Measurements from ENCODE around the gene OLFML1. TPM values are rescaled to one million over a fixed set of nuclear protein-coding genes. Genes with fewer than 3 reads are reported as not detected.

OLFML1 gene
- total and polyA plus RNA-seq, 2 of the 13 experiments (the other 11 are each of a cell fraction or from before 2014, with no cell fraction given): 0.89 to 0.90 TPM

GRCh38 chr11:7450836-7451235, 34.5 kb upstream of the OLFML1 start:
- ATAC-seq (no peak), DNase-seq (ENCODE audit: low spot score) (no peak), FAIRE-seq (no peak)
- no TSS peak for BruUV-seq (replicated peaks)
- Histone ChIP-seq H3K9ac (ENCODE audit: insufficient read depth, low read depth, low read length) (no peak overlapping the region), H3K9me3 (ENCODE audit: low read length) (no peaks in the 10 kb centered on the region), H3K4me2 (ENCODE audit: low read depth, low read length) (no peak overlapping the region), H3K36me3 (replicated peaks in 1 of 2; ENCODE audit: control insufficient read depth in 1 of 2, insufficient read depth in 2 of 2, low read length in 2 of 2) (no peaks in the 10 kb centered on the region), H2AFZ (ENCODE audit: low read length) (no peak overlapping the region), H3K4me1 (ENCODE audit: insufficient read depth, low read length) (no peaks in the 10 kb centered on the region), H4K20me1 (ENCODE audit: insufficient read depth, low read length) (no peaks in the 10 kb centered on the region), H3K27ac (ENCODE audit: extremely low read length, insufficient read depth, low read length) (no peak overlapping the region), H3K27me3 (ENCODE audit: control insufficient read depth in 1 of 2, insufficient read depth in 2 of 2, low read length in 2 of 2) (peaks cover 0 to 10% of the 10 kb centered on the region in 2 experiments; a peak in 1 of 5 replicates), H3K79me2 (ENCODE audit: insufficient read depth, low read length) (no peaks in the 10 kb centered on the region), H3K4me3 (replicated peaks in 1 of 3; ENCODE audit: insufficient read depth in 1 of 3, low read depth in 2 of 3, low read length in 3 of 3) (no peak overlapping the region)
- ChIA-PET CTCF (ENCODE audit: low intra/inter-chr PET ratio, low total read pairs) (no interaction called here), POLR2A (no interaction called here)
- intact Hi-C loops (cut with micrococcal nuclease; ENCODE audit: unreplicated experiment) (no loop called here), in situ Hi-C loops (cut with HindIII; ENCODE audit: extremely low pct_ligation_motif_present, low pct_unique_long_range_greater_than_20kb) (no loop called here)
- 12% methylated on average over 3 of the region's 3 CpGs for WGBS (ENCODE audit: low lambda C conversion rate)
- TF ChIP-seq MYNN (CRISPR knock-in tag; IDR thresholded peaks at IDR 0.05; ENCODE audit: low read depth) (no peak), PLSCR1 (CRISPR knock-in tag; IDR thresholded peaks at IDR 0.05; ENCODE audit: borderline replicate concordance) (no peak), KDM2A (CRISPR knock-in tag; IDR thresholded peaks at IDR 0.05; ENCODE audit: borderline replicate concordance, low read depth) (no peak), ZNF501 (CRISPR knock-in tag; IDR thresholded peaks at IDR 0.05) (no peak)

GRCh38 chr11:7451520-7451919, 33.8 kb upstream of the OLFML1 start:
- Histone ChIP-seq H3K4me2 (ENCODE audit: low read depth, low read length) (no peak overlapping the region), H3K27ac (ENCODE audit: extremely low read length, insufficient read depth, low read length) (no peak overlapping the region), H2AFZ (ENCODE audit: low read length) (no peak overlapping the region), H3K27me3 (ENCODE audit: control insufficient read depth in 1 of 2, insufficient read depth in 2 of 2, low read length in 2 of 2) (peaks cover 0 to 10% of the 10 kb centered on the region in 2 experiments; a peak in 1 of 5 replicates), H3K79me2 (ENCODE audit: insufficient read depth, low read length) (no peaks in the 10 kb centered on the region), H3K9me3 (ENCODE audit: low read length) (no peaks in the 10 kb centered on the region), H3K4me1 (ENCODE audit: insufficient read depth, low read length) (no peaks in the 10 kb centered on the region), H3K4me3 (replicated peaks in 1 of 3; ENCODE audit: insufficient read depth in 1 of 3, low read depth in 2 of 3, low read length in 3 of 3) (no peak overlapping the region), H3K36me3 (replicated peaks in 1 of 2; ENCODE audit: control insufficient read depth in 1 of 2, insufficient read depth in 2 of 2, low read length in 2 of 2) (no peaks in the 10 kb centered on the region), H4K20me1 (ENCODE audit: insufficient read depth, low read length) (no peaks in the 10 kb centered on the region), H3K9ac (ENCODE audit: insufficient read depth, low read depth, low read length) (no peak overlapping the region)
- FAIRE-seq (no peak), ATAC-seq (no peak), DNase-seq (ENCODE audit: low spot score) (no peak)
- ChIA-PET POLR2A (no interaction called here), CTCF (ENCODE audit: low intra/inter-chr PET ratio, low total read pairs) (no interaction called here)
- TF ChIP-seq LCORL (IDR thresholded peaks at IDR 0.05): no peak
- TF ChIP-seq LCORL (CRISPR knock-in tag; IDR thresholded peaks at IDR 0.05): no peak
- TF ChIP-seq, protein P1, sequence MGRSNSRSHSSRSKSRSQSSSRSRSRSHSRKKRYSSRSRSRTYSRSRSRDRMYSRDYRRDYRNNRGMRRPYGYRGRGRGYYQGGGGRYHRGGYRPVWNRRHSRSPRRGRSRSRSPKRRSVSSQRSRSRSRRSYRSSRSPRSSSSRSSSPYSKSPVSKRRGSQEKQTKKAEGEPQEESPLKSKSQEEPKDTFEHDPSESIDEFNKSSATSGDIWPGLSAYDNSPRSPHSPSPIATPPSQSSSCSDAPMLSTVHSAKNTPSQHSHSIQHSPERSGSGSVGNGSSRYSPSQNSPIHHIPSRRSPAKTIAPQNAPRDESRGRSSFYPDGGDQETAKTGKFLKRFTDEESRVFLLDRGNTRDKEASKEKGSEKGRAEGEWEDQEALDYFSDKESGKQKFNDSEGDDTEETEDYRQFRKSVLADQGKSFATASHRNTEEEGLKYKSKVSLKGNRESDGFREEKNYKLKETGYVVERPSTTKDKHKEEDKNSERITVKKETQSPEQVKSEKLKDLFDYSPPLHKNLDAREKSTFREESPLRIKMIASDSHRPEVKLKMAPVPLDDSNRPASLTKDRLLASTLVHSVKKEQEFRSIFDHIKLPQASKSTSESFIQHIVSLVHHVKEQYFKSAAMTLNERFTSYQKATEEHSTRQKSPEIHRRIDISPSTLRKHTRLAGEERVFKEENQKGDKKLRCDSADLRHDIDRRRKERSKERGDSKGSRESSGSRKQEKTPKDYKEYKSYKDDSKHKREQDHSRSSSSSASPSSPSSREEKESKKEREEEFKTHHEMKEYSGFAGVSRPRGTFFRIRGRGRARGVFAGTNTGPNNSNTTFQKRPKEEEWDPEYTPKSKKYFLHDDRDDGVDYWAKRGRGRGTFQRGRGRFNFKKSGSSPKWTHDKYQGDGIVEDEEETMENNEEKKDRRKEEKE (IDR thresholded peaks at IDR 0.05): no peak
- TF ChIP-seq ZNF713 (CRISPR knock-in tag; IDR thresholded peaks at IDR 0.05): no peak
- no peak for TF ChIP-seq CBX2 (IDR thresholded peaks at IDR 0.05; ENCODE audit: low read depth, low read length)
- TF ChIP-seq CBX2 (CRISPR knock-in tag; IDR thresholded peaks at IDR 0.05; ENCODE audit: low read depth): no peak
- no peak for TF ChIP-seq FOSL1 (CRISPR knock-in tag; IDR thresholded peaks at IDR 0.05; ENCODE audit: borderline replicate concordance)
- intact Hi-C loops (cut with micrococcal nuclease; ENCODE audit: unreplicated experiment): no loop called here
- in situ Hi-C loops (cut with HindIII; ENCODE audit: extremely low pct_ligation_motif_present, low pct_unique_long_range_greater_than_20kb): no loop called here
- WGBS (ENCODE audit: low lambda C conversion rate): 32% methylated on average over 3 of the region's 3 CpGs
- no TSS peak for BruUV-seq (replicated peaks)

All from HepG2 (cell line).